GM10847 (cell line): ENCODE results near the gene GATA1.

Source experiments
- POLR2A ChIP-seq: IDR thresholded peaks from 2 replicates; pipeline ENCODE4 v1.6.1; 2011; ENCODE audit not compliant: insufficient read length; ENCODE audit errors: extremely low read depth

GATA1 gene

DNA sequence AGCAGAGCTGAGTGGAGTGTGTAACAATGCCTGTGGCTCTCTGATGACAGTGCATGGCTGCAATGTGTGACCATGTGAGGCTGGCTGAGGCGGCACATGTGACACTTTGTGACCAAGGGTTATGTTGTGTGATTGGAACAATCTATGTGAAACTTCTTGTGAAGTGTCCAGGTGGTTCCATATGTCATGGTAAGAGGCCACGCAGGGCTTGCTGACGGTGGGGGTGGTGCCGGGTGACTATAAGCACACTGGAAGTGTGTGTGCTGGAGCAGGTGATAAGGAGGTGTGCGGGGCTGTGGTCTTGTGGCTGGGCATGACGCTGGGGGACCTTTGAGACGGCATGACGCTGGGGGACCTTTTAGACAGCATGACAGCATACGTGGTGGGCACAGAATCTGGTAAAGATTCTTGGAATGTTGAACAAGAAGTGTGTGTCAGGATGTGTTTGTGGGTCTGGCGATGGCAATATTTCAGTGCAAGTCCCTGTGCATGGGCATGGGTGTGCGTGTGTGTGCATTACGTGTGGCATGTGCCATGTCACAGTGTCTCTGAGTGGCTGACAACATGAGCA, 8.0 kb downstream of the GATA1 start:
- no peak for TF ChIP-seq POLR2A

DNA sequence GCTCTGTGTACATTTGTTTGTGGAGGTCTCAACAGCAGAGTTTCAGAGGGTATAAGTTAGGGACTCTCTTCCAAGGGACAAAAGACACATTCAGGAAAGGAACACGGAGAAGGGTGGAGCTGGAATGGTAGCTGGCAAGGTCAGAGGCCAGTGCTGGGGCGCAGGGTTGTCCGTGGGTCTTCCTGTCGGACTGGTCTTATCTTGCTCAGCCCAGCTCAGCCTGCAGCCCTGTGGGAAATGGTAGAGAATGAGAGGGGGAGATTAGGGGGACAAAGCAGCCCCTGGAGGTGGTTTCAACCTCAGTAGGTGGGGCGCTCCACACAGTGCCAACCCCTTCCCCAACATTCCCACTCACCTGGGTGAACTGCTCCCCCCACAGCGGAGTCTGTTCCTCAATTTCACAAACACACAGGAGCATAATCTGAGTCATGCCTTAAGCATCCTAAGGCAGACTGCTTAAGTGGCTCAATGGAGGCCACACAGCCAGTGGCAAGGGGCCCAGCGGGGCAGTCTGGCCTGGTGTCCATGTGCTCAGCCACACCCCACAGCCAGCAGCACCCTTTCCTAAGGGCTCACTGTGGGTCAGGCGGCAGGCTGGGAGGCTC, 8.6 kb downstream of the GATA1 start:
- TF ChIP-seq POLR2A: no peak

DNA sequence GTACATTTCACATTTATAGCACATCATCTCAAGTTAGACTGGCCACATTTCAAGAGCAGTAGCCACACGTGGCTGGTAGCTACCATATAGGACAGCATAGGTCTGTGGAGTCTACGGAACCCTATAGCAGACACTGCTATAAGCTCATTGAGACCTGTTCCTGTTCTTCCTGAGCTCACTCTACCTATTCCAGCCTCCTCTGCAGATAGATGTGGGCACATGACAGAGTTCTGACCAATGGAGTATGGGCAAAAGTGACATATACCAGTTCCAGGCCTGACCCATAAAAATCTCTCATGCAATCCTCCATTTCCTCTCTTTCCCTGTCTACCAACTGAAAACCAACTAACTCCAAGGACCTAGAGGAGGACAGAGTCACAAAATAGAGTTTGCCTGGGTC, 11.9 kb downstream of the GATA1 start:
- no peak for TF ChIP-seq POLR2A

DNA sequence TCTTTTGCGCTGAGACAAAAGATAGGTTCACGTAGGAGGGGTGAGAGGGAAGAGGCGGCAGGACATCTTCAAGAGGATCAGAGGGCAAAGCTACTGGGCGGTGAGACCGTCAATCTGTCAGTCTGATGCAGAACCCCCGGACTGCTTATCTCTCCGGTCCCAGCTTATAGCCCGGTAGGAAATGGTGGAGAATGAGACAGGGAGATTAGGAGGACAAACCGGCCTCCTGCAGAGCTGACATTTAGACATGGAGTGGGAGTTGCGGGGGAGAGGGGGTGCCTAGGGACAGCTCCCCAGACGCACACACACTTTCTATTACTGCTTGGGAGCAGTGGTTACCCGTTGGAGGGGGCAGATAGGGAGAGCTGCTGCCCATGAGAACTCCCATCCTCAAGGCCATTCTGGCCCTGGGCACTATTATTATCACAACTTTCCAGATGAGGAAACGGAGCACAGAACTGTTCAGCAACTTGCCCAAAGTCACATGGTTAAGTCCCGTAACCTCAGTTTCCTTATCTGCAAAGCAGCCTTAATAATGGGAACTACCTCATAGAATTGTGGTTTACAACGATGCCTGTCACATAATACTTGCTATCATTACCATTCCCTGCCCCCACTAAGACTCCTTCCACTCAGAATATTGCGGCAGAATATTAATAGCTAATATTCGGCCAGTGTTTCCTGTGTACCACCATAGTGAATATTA, 14.3 kb downstream of the GATA1 start:
- no peak for TF ChIP-seq POLR2A

DNA sequence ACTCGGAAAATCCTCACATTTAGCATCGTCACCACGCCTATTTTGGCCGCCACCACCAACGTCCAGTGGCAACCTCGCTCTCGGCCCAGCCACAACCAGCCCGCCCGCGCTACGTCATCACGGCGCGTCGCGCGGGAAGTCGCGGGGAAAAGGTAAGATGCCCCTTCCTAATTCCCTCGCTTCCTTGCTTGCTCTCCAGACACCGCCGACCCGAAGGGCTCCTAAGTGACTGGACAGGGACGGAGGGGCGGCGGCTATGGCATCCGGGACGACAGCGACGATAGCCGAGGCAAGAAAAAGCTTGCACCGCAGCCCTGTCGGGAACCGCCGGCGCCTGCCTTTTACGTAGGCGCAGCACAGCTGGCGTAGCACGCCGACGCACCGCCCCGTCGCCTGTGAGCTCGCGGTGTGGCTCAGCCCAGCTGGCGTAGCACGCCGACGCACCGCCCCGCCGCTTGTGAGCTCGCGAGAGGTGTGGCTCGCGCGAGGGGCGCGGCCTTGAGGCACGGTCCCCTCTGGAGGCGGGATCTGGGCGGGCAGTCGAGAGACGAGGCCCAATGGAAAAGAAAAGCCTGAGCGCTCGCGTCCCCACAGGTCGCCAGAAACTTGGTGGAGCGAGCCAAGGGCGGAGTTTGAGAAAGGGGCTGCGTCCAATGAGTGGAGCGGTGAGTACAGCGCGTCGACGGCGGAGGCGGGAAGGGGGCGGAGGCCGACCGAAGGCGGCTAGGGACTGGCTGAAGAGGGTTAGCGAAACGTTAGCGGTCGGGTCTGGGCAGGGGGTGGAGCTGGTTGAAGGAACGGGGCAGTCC, 15.1 kb downstream of the GATA1 start, which contains the start of gene HDAC6:
TSS of gene HDAC6 (plus strand) at position 788 of the 809 bp plus-strand sequence. CDS start 626 bp downstream, outside the sequence.
- TF ChIP-seq POLR2A: peak; percentile 18

DNA sequence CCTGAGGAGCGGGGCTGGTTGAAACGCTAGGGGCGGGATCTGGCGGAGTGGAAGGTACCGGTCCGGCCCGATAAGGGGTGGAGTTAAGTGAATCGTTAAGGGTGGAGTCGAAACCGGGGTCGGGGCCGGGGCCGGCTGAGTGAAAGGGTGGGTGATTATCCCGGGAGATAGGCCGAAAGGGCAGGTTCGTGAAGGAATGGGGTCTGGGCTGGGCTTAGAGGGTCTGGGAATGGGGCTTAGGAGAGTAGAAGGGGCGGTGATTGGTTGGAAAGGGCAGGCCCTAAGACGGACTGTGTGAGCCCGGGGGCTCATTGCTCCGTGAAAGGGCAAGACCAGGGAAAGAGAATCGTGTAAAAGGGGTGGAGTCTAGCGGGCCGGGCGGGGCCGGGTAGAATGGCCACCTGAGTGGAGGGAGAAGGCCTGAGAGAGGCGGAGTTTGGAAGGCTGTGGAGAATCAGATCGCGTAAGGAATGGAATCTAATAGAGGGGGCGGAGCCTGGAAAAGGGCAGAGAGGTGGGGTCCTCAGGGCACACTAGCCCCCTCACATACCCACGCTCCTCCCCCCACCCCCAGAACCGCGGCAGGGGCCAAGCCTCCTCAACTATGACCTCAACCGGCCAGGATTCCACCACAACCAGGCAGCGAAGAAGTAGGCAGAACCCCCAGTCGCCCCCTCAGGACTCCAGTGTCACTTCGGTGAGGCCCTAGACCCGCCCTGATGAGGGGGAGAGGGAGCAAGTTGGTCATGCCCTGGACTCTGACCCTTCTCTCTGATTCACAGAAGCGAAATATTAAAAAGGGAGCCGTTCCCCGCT, 15.9 kb downstream of the GATA1 start:
- no peak for TF ChIP-seq POLR2A

DNA sequence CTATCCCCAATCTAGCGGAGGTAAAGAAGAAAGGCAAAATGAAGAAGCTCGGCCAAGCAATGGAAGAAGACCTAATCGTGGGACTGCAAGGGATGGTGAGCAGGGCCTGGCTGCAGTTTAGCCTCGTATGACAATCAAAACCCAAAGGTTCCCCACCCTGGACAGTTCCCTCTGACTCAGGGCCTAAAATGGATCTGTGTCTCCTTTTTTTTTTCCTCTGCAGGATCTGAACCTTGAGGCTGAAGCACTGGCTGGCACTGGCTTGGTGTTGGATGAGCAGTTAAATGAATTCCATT, 16.5 kb downstream of the GATA1 start:
- no peak for TF ChIP-seq POLR2A

DNA sequence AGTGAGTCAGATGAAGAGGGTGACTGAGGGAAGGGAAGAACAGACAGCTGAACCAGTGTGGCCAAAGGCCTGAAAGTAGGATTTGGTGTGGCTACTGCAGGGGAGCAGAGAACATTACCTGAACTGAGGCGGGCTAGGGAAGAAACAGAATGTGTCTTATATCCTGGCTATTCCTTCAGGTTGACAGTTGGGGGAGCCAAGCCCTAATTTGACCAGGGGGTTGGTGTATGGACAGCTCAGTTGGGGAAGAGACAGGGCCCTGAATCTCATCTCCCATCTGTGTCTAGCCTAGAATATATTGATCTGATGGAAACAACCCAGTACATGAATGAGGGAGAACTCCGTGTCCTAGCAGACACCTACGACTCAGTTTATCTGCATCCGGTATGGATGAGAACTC, 19.7 kb downstream of the GATA1 start:
- TF ChIP-seq POLR2A: no peak

DNA sequence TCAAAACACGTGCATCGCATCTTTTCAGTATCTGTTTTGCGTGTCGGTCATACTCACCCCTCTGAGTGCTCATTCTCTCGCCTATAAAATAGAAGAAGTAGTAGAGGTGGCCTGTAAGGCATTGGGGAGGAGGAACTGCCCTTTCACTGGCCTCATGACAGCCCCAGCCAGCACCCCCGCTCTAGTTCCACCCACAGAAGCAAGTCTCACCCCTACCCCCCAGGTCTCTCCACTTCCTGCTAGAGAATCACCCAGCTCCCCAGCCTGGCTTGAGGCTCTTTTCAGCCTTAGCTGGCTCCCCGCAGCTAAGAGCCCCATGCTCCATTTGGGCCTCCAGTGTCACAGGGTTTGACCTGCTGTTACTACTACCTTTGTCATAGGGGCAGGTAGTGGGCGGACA, 27.3 kb downstream of the GATA1 start:
- no peak for TF ChIP-seq POLR2A

DNA sequence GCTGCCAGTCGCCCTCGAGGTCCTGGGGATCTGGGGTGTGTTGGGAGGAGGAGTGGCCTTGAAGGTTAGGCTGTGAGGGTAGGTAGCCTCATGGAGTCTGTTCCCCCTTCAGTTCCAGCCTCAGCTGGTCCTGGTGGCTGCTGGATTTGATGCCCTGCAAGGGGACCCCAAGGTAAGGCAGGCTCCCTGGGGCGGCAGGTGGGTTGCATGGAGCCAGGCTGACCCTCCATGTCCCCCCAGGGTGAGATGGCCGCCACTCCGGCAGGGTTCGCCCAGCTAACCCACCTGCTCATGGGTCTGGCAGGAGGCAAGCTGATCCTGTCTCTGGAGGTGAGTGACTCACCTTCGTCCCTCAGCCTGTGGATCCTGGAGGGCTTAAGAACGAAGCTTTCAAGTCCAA, 28.3 kb downstream of the GATA1 start:
- TF ChIP-seq POLR2A: no peak

DNA sequence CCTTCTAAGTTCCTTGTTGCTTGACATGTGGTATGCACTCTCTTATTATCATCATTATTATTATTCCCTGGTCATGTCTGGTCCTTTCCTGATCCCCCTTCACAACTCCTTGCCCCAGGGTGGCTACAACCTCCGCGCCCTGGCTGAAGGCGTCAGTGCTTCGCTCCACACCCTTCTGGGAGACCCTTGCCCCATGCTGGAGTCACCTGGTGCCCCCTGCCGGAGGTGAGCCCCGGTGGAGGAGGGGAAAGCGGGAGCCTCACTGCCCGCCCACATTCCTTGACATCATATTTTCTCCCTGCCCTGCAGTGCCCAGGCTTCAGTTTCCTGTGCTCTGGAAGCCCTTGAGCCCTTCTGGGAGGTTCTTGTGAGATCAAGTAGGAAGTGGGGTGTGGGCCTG, 28.9 kb downstream of the GATA1 start:
- TF ChIP-seq POLR2A: no peak

DNA sequence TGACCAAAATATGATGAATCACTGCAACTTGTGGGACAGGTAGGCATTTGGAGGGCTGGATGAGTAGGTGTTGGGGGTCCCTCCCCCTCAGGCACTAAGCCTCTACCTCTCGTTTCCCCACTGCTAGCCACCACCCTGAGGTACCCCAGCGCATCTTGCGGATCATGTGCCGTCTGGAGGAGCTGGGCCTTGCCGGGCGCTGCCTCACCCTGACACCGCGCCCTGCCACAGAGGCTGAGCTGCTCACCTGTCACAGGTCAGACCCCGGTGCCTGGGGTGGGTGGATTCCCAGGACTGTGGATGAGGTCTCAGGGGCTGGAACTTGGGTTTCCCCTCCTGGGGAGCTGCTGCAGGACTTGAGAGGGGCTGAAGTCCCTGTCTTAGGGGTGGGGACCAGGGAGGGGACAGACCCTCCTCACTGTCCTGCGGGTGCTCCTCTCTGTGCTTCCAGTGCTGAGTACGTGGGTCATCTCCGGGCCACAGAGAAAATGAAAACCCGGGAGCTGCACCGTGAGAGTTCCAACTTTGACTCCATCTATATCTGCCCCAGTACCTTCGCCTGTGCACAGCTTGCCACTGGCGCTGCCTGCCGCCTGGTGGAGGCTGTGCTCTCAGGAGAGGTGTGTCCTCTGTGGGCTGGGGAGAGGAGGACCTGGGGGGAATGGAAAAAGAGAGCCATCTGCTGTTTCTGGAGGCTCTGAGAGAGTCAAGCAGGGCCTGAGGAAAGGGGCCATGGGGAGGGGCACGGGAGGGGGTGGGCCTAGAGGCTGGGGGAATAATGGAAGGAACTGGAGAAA, 29.8 kb downstream of the GATA1 start:
- TF ChIP-seq POLR2A: no peak

DNA sequence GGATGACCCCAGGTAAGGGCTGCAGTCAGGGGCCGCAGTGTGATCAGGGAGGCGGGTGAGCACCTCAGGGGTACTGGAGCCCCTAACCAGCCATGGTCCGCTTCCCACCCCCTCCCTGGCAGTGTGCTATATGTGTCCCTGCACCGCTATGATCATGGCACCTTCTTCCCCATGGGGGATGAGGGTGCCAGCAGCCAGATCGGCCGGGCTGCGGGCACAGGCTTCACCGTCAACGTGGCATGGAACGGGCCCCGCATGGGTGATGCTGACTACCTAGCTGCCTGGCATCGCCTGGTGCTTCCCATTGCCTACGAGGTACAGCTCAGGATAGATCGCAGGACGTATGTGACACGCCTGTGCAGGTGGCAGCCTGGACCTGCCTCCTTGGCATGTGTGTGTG, 31.7 kb downstream of the GATA1 start:
- TF ChIP-seq POLR2A: no peak

DNA sequence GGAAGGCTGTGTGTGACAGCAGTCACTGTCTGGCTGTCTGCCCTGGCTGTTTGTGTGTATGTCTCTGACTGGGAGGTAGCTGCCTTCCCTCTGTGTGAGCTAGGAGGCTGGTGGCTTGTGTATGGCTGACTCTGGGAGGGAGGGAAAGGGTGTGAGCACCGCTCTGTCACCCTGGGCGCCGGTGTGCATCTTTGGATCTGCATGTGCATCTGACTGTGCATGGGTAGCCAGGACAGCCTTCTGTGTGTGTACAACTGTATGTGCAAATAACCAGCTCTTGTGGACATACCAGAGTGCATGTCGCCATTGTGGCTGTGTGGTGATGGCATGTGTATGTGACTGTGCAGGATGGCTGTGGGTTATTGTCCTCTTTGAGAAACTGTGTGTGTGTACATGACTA, 32.5 kb downstream of the GATA1 start:
- no peak for TF ChIP-seq POLR2A
